ENCODE data around the gene WASL. TPM values are rescaled to one million over a fixed set of nuclear protein-coding genes. Genes with fewer than 3 reads are reported as not detected.

The WASL gene
- total and polyA plus RNA-seq, 2 of the 13 experiments (the other 11 are each of a cell fraction or from before 2014, with no cell fraction given): 7.9 to 12.8 TPM

DNA sequence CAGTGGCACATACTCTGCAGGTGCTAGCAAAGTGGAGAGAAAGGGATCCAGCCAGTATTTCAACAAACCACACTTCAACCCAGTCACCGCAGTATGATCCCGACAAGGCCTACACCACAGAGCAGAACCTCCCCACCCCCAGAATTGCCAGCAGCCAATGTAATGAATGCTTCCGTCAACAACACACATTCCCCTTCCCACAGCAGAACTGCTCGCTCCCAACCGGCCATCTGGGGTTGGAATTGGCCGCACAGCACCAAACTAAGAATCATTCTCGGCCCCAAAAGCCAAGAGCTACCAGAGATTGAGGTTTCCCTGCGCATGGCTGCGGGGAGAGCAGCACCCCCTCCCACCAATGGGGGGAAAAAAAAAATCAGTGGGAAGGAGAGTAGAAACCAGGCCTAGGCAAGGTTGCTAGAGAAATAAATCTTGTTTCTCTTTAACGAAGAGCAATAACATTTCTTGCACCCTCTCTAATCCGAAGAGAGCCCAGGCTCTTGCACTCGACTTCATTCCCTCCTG lies 1.1 kb downstream of the WASL start (continued):
- TF ChIP-seq, protein P1, sequence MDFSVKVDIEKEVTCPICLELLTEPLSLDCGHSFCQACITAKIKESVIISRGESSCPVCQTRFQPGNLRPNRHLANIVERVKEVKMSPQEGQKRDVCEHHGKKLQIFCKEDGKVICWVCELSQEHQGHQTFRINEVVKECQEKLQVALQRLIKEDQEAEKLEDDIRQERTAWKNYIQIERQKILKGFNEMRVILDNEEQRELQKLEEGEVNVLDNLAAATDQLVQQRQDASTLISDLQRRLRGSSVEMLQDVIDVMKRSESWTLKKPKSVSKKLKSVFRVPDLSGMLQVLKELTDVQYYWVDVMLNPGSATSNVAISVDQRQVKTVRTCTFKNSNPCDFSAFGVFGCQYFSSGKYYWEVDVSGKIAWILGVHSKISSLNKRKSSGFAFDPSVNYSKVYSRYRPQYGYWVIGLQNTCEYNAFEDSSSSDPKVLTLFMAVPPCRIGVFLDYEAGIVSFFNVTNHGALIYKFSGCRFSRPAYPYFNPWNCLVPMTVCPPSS (IDR thresholded peaks at IDR 0.05): no peak
- TF ChIP-seq SP5 (CRISPR knock-in tag; IDR thresholded peaks at IDR 0.05; ENCODE audit: borderline replicate concordance, low read depth) (0 out of 2 replicates have a peak, but pooled peaks have one; percentile 27), ZNF326 (CRISPR knock-in tag; IDR thresholded peaks at IDR 0.05; ENCODE audit: borderline replicate concordance) (no peak), JUNB (CRISPR knock-in tag; IDR thresholded peaks at IDR 0.05; ENCODE audit: borderline replicate concordance) (0 out of 2 replicates have a peak, but pooled peaks have one; percentile 42), ISL2 (CRISPR knock-in tag; IDR thresholded peaks at IDR 0.05) (0 out of 2 replicates have a peak, but pooled peaks have one; percentile 24), ZBTB38 (CRISPR knock-in tag; IDR thresholded peaks at IDR 0.05) (peak; percentile 43; the same call in 1 of the 2 replicates)

DNA sequence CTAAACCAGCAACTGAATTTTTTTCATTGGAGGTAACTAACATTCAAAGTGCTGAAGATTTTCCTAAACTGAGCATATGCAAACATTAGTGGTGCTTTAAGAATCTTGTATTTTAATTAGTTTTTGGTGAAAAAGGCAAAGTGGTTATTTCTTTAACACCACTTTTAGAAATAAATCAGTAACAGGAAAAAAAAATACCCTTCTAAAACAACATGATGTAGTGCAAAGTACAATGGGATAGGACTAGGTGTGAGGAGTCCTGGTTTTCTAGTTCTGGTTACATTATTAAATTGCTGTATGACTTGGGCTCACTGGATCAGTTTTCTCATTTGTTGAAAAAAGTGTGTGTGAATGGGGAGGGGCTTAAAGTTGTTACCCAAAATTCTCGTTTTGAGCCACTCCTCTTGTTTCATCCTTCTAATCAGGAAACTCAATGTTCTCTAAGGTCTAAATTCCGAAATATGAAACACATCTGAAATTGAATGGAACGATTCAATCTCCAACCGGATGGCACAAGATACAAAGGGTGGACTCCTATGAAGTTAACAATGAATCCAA lies 1.8 kb downstream of the WASL start:
- Histone ChIP-seq H2AFZ (ENCODE audit: low read length) (no peak overlapping the region), H3K4me2 (ENCODE audit: low read depth, low read length) (peak overlapping the region; percentile 88), H3K79me2 (ENCODE audit: insufficient read depth, low read length) (peaks cover 71% of the 10 kb centered on the region), H3K27me3 (ENCODE audit: control insufficient read depth in 1 of 2, insufficient read depth in 2 of 2, low read length in 2 of 2) (no peaks in the 10 kb centered on the region; a peak in 1 of 5 replicates), H3K36me3 (replicated peaks in 1 of 2; ENCODE audit: control insufficient read depth in 1 of 2, insufficient read depth in 2 of 2, low read length in 2 of 2) (no peaks in the 10 kb centered on the region), H3K9ac (ENCODE audit: insufficient read depth, low read depth, low read length) (peak overlapping the region; percentile 98), H3K4me1 (ENCODE audit: insufficient read depth, low read length) (peaks cover 60% of the 10 kb centered on the region), H3K4me3 (replicated peaks in 1 of 3; ENCODE audit: insufficient read depth in 1 of 3, low read depth in 2 of 3, low read length in 3 of 3) (peak overlapping the region; percentile 94 to 99 (median 97)), H4K20me1 (ENCODE audit: insufficient read depth, low read length) (peaks cover 38% of the 10 kb centered on the region), H3K27ac (ENCODE audit: extremely low read length, insufficient read depth, low read length) (peak overlapping the region; percentile 97), H3K9me3 (ENCODE audit: low read length) (no peaks in the 10 kb centered on the region)
- TSS peak; percentile 48 for BruUV-seq (replicated peaks)
- in situ Hi-C loops (cut with HindIII; ENCODE audit: extremely low pct_ligation_motif_present, low pct_unique_long_range_greater_than_20kb) (no loop called here), intact Hi-C loops (cut with micrococcal nuclease; ENCODE audit: unreplicated experiment) (loop anchor here (1.0 to 10.0 kb wide), 5 partner anchors 9 to 192 kb away; partner anchors contain the start of gene NDUFA5)
- CTCF ChIA-PET (ENCODE audit: low intra/inter-chr PET ratio, low total read pairs): no interaction called here
- POLR2A ChIA-PET: interaction anchor here (2.7 to 5.7 kb wide), 2 partner anchors 9 to 22 kb away, joined by 25 to 46 read pairs; no protein-coding TSS in a partner anchor
- 6% methylated on average over 4 of the region's 4 CpGs for WGBS (ENCODE audit: low lambda C conversion rate)
- DNase-seq (ENCODE audit: low spot score) (no peak), FAIRE-seq (no peak), ATAC-seq (no peak)
- TF ChIP-seq NCOA2 (CRISPR knock-in tag; IDR thresholded peaks at IDR 0.05): no peak
- no peak for TF ChIP-seq MIER2 (CRISPR knock-in tag; IDR thresholded peaks at IDR 0.05)
- TF ChIP-seq, protein P2, sequence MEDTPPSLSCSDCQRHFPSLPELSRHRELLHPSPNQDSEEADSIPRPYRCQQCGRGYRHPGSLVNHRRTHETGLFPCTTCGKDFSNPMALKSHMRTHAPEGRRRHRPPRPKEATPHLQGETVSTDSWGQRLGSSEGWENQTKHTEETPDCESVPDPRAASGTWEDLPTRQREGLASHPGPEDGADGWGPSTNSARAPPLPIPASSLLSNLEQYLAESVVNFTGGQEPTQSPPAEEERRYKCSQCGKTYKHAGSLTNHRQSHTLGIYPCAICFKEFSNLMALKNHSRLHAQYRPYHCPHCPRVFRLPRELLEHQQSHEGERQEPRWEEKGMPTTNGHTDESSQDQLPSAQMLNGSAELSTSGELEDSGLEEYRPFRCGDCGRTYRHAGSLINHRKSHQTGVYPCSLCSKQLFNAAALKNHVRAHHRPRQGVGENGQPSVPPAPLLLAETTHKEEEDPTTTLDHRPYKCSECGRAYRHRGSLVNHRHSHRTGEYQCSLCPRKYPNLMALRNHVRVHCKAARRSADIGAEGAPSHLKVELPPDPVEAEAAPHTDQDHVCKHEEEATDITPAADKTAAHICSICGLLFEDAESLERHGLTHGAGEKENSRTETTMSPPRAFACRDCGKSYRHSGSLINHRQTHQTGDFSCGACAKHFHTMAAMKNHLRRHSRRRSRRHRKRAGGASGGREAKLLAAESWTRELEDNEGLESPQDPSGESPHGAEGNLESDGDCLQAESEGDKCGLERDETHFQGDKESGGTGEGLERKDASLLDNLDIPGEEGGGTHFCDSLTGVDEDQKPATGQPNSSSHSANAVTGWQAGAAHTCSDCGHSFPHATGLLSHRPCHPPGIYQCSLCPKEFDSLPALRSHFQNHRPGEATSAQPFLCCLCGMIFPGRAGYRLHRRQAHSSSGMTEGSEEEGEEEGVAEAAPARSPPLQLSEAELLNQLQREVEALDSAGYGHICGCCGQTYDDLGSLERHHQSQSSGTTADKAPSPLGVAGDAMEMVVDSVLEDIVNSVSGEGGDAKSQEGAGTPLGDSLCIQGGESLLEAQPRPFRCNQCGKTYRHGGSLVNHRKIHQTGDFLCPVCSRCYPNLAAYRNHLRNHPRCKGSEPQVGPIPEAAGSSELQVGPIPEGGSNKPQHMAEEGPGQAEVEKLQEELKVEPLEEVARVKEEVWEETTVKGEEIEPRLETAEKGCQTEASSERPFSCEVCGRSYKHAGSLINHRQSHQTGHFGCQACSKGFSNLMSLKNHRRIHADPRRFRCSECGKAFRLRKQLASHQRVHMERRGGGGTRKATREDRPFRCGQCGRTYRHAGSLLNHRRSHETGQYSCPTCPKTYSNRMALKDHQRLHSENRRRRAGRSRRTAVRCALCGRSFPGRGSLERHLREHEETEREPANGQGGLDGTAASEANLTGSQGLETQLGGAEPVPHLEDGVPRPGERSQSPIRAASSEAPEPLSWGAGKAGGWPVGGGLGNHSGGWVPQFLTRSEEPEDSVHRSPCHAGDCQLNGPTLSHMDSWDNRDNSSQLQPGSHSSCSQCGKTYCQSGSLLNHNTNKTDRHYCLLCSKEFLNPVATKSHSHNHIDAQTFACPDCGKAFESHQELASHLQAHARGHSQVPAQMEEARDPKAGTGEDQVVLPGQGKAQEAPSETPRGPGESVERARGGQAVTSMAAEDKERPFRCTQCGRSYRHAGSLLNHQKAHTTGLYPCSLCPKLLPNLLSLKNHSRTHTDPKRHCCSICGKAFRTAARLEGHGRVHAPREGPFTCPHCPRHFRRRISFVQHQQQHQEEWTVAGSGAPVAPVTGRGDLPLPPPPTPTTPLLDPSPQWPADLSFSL (CRISPR knock-in tag; IDR thresholded peaks at IDR 0.05): 0 out of 2 replicates have a peak, but pooled peaks have one; percentile 35
- peak; percentile 6; the same call in 1 of the 2 replicates for TF ChIP-seq GATAD2A (CRISPR knock-in tag; IDR thresholded peaks at IDR 0.05)
- TF ChIP-seq NFATC3 (CRISPR knock-in tag; IDR thresholded peaks at IDR 0.05): no peak
- 0 out of 2 replicates have a peak, but pooled peaks have one; percentile 18 for TF ChIP-seq TARDBP (CRISPR knock-in tag; IDR thresholded peaks at IDR 0.05)
- 0 out of 2 replicates have a peak, but pooled peaks have one; percentile 17 for TF ChIP-seq NCOR1 (IDR thresholded peaks at IDR 0.05; ENCODE audit: borderline replicate concordance, low read length)
- TF ChIP-seq, protein P3, sequence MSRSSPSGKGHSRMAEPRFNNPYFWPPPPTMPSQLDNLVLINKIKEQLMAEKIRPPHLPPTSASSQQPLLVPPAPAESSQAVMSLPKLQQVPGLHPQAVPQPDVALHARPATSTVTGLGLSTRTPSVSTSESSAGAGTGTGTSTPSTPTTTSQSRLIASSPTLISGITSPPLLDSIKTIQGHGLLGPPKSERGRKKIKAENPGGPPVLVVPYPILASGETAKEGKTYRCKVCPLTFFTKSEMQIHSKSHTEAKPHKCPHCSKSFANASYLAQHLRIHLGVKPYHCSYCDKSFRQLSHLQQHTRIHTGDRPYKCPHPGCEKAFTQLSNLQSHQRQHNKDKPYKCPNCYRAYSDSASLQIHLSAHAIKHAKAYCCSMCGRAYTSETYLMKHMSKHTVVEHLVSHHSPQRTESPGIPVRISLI (CRISPR knock-in tag; IDR thresholded peaks at IDR 0.05; ENCODE audit: borderline replicate concordance): 0 out of 2 replicates have a peak, but pooled peaks have one; percentile 24
